GM18519 (cell line): ENCODE measurements around the gene CNEP1R1.

Experiments
- ATAC-seq: cut with Tn5 transposase; IDR thresholded peaks from one replicate; pipeline ENCODE4 v1.9.1; 2021; ENCODE audit warnings: mild to moderate bottlenecking, moderate library complexity; ENCODE audit not compliant: unreplicated experiment, low FRiP score

The CNEP1R1 gene

GRCh38 chr16:50015631-50016030 is 9.4 kb upstream of the CNEP1R1 start:
- no peak for ATAC-seq

GRCh38 chr16:50017553-50017952 is 7.5 kb upstream of the CNEP1R1 start:
- ATAC-seq: no peak

GRCh38 chr16:50021544-50021943 is 3.5 kb upstream of the CNEP1R1 start:
- no peak for ATAC-seq

- ATAC-seq: no peak
Observed at GRCh38 chr16:50023641-50024040, 1.4 kb upstream of the CNEP1R1 start.

GRCh38 chr16:50024207-50024606 is 818 bp upstream of the CNEP1R1 start:
- no peak for ATAC-seq

GRCh38 chr16:50025537-50025931 is 509 bp downstream of the CNEP1R1 start:
- ATAC-seq: no peak

- ATAC-seq: no peak
Observed at GRCh38 chr16:50027829-50028228, 2.8 kb downstream of the CNEP1R1 start.

GRCh38 chr16:50035468-50035992 is 10.5 kb downstream of the CNEP1R1 start:
- ATAC-seq: no peak

GRCh38 chr16:50036426-50036825 is 11.4 kb downstream of the CNEP1R1 start:
- ATAC-seq: no peak

GRCh38 chr16:50037662-50038220 is 12.7 kb downstream of the CNEP1R1 start:
- ATAC-seq: no peak

GRCh38 chr16:50038286-50038685 is 13.3 kb downstream of the CNEP1R1 start:
- no peak for ATAC-seq

- no peak for ATAC-seq
Observed at GRCh38 chr16:50038756-50039529, 13.9 kb downstream of the CNEP1R1 start.

GRCh38 chr16:50040018-50040417 is 15.0 kb downstream of the CNEP1R1 start:
- no peak for ATAC-seq

- ATAC-seq: no peak
Observed at GRCh38 chr16:50040710-50041109, 15.7 kb downstream of the CNEP1R1 start.

- no peak for ATAC-seq
Observed at GRCh38 chr16:50043358-50043757, 18.3 kb downstream of the CNEP1R1 start.

- no peak for ATAC-seq
Observed at GRCh38 chr16:50045412-50045811, 20.4 kb downstream of the CNEP1R1 start.

- no peak for ATAC-seq
Observed at GRCh38 chr16:50046853-50047252, 21.8 kb downstream of the CNEP1R1 start.

- no peak for ATAC-seq
Observed at GRCh38 chr16:50047864-50048263, 22.8 kb downstream of the CNEP1R1 start.

GRCh38 chr16:50050802-50051201 is 25.8 kb downstream of the CNEP1R1 start:
- no peak for ATAC-seq

GRCh38 chr16:50056226-50056625 is 31.2 kb downstream of the CNEP1R1 start:
- ATAC-seq: no peak

- no peak for ATAC-seq
Observed at GRCh38 chr16:50058091-50058771, 33.2 kb downstream of the CNEP1R1 start.
